ENCODE results near the gene SMIM29.
"Not testable (repeated sequence)": the region's sequence is repeated elsewhere in the genome, so short reads cannot be mapped to it uniquely, and the experiment has no call there.

Gene SMIM29

GRCh38 chr6:34267746-34268145 lies 18.9 kb upstream of the SMIM29 start:
- no peak for DNase-seq

- DNase-seq = not testable (repeated sequence)
Observed at GRCh38 chr6:34263484-34263883, 14.7 kb upstream of the SMIM29 start.

GRCh38 chr6:34260576-34261267 lies 11.9 kb upstream of the SMIM29 start:
- no peak for DNase-seq

GRCh38 chr6:34259529-34260069 lies 10.8 kb upstream of the SMIM29 start:
- DNase-seq = no peak

- not testable (repeated sequence) for DNase-seq
Observed at GRCh38 chr6:34252395-34252794, 3.6 kb upstream of the SMIM29 start.

- no peak for DNase-seq
Observed at GRCh38 chr6:34249469-34250261, 859 bp upstream of the SMIM29 start.

- no peak for DNase-seq
Observed at GRCh38 chr6:34248198-34248726, 544 bp downstream of the SMIM29 start.

- DNase-seq = no peak
Observed at GRCh38 chr6:34247481-34248197, 1.2 kb downstream of the SMIM29 start.

GRCh38 chr6:34246563-34247391 lies 2.0 kb downstream of the SMIM29 start:
- DNase-seq = no peak

- DNase-seq = no peak
Observed at GRCh38 chr6:34246249-34246562, 2.6 kb downstream of the SMIM29 start.

GRCh38 chr6:34245761-34246140 lies 3.1 kb downstream of the SMIM29 start:
- DNase-seq = not testable (repeated sequence)

GRCh38 chr6:34245032-34245760 lies 3.6 kb downstream of the SMIM29 start:
- DNase-seq = not testable (repeated sequence)

GRCh38 chr6:34243901-34244884 lies 4.6 kb downstream of the SMIM29 start:
- no peak for DNase-seq

GRCh38 chr6:34243131-34243771 lies 5.6 kb downstream of the SMIM29 start:
- DNase-seq = no peak

GRCh38 chr6:34242252-34243130 lies 6.3 kb downstream of the SMIM29 start:
- DNase-seq = no peak

GRCh38 chr6:34241351-34242215 lies 7.2 kb downstream of the SMIM29 start:
- no peak for DNase-seq

GRCh38 chr6:34240329-34241248 lies 8.2 kb downstream of the SMIM29 start:
- DNase-seq = no peak
